Measurements from ENCODE around the gene MRPL27. TPM values are rescaled to one million over a fixed set of nuclear protein-coding genes. Genes with fewer than 3 reads are reported as not detected.

The MRPL27 gene
- total and polyA plus RNA-seq, 2 of the 4 experiments (the other 2 are of a cell fraction), result 176 to 202 TPM

- Histone ChIP-seq H3K9ac (ENCODE audit: low read depth, low read length) (no peak overlapping the region), H3K23ac (ENCODE audit: low read depth, low read length) (no peak overlapping the region), H4K8ac (ENCODE audit: low read depth in 2 of 2, low read length in 2 of 2) (no peak overlapping the region), H4K5ac (ENCODE audit: low read depth, low read length) (no peak overlapping the region), H3K56ac (ENCODE audit: extremely low read depth, insufficient read depth, low read length) (no peak overlapping the region), H3K4me3 (ENCODE audit: insufficient read depth, low read depth, low read length) (no peak overlapping the region), H2AFZ (replicated peaks; ENCODE audit: low read length, poor library complexity) (no peak overlapping the region), H2BK15ac (ENCODE audit: low read depth, low read length) (no peak overlapping the region), H4K20me1 (ENCODE audit: insufficient read depth, low read length) (peaks cover 44% of the 10 kb centered on the region), H3K4me1 (ENCODE audit: control insufficient read depth, insufficient read depth, low read length) (no peaks in the 10 kb centered on the region), H3K79me1 (ENCODE audit: low read depth in 1 of 2, low read length in 2 of 2) (peaks cover 28 to 51% of the 10 kb centered on the region in 2 experiments), H4K91ac (ENCODE audit: insufficient read depth, low read depth, low read length) (no peak overlapping the region), H3K4ac (ENCODE audit: low read depth, low read length) (no peak overlapping the region), H3K27ac (ENCODE audit: insufficient read depth, low read length) (no peak overlapping the region), H2BK120ac (ENCODE audit: low read depth, low read length) (no peak overlapping the region), H2AK5ac (ENCODE audit: low read depth, low read length) (no peak overlapping the region), H3K18ac (ENCODE audit: low read depth, low read length) (no peak overlapping the region), H3K9me1 (ENCODE audit: insufficient read depth, low read length) (no peaks in the 10 kb centered on the region), H3K9me3 (ENCODE audit: control insufficient read depth, insufficient read depth, low read length) (no peaks in the 10 kb centered on the region), H3K14ac (replicated peaks; ENCODE audit: low read depth, low read length) (no peak overlapping the region), H3K4me2 (ENCODE audit: low read depth, low read length) (no peak overlapping the region), H2AK9ac (replicated peaks; ENCODE audit: low read depth, low read length, poor library complexity) (no peak overlapping the region), H2BK20ac (ENCODE audit: low read depth, low read length) (no peak overlapping the region), H2BK5ac (ENCODE audit: low read depth, low read length, poor library complexity, severe bottlenecking) (no peak overlapping the region), H3K36me3 (ENCODE audit: control insufficient read depth, insufficient read depth, low read length) (peaks cover 69% of the 10 kb centered on the region), H3K27me3 (ENCODE audit: control insufficient read depth, insufficient read depth, low read length) (no peaks in the 10 kb centered on the region)
- WGBS, 2 experiments (ENCODE audit: extremely low coverage in 2 of 2, insufficient read length in 1 of 2), result 92% methylated on average over 11 of the region's 12 CpGs; no CpG with 5 or more reads in 1 of the 2 experiments
- DNase-seq (no peak), ATAC-seq (ENCODE audit: low read depth) (no peak)
- intact Hi-C loops (cut with micrococcal nuclease), result no loop called here
- dilution Hi-C loops (cut with HindIII; ENCODE audit: low sequenced_read_pairs, unreplicated experiment), result no loop called here
- BruUV-seq (replicated peaks), result no TSS peak
- in situ Hi-C loops (cut with MboI; ENCODE audit: low sequenced_read_pairs), result no loop called here
- CTCF ChIA-PET, result no interaction called here
- POLR2A ChIA-PET (ENCODE audit: unreplicated experiment), result interaction anchor here (1.2 to 1.5 kb wide), 2 partner anchors 9 to 13 kb away, joined by 3 read pairs; no protein-coding TSS in a partner anchor
- TF ChIP-seq POLR2A (IDR thresholded peaks at IDR 0.05; ENCODE audit: low read depth, low read length), result no peak
- TF ChIP-seq ELK1 (IDR thresholded peaks at IDR 0.05; ENCODE audit: borderline replicate concordance, low read depth, low read length), result no peak
- TF ChIP-seq FOS (IDR thresholded peaks at IDR 0.05; ENCODE audit: low read depth, low read length), result no peak
- TF ChIP-seq RAD21 (IDR thresholded peaks at IDR 0.05; ENCODE audit: low read length), result no peak
- TF ChIP-seq SMC3 (IDR thresholded peaks at IDR 0.05; ENCODE audit: low read depth, low read length), result no peak
- TF ChIP-seq USF2 (IDR thresholded peaks at IDR 0.05; ENCODE audit: low read depth, low read length), result no peak
- TF ChIP-seq NFE2L2 (IDR thresholded peaks at IDR 0.05; ENCODE audit: low read depth, low read length), result no peak
- no peak for TF ChIP-seq RCOR1 (IDR thresholded peaks at IDR 0.05; ENCODE audit: insufficient replicate concordance, low read length)
- TF ChIP-seq RFX5 (IDR thresholded peaks at IDR 0.05; ENCODE audit: low read depth, low read length), result no peak
- no peak for TF ChIP-seq CEBPB (IDR thresholded peaks at IDR 0.05; ENCODE audit: low read depth, low read length)
Observed at GRCh38 chr17:50382931-50383330, 9.9 kb upstream of the MRPL27 start.
